Transverse colon (tissue), 4 donors: ENCODE results near the gene TWIST1. TPM values are rescaled to one million over a fixed set of nuclear protein-coding genes. Genes with fewer than 3 reads are reported as not detected.

ENCODE experiments used
- DNase-seq: peaks from one replicate; pipeline ENCODE4 v3.0.0-alpha.2; 2019
- H3K27ac ChIP-seq, 4 donors: fragments of 200-600 bp; sonication (generic); 2 replicates each; pipeline ENCODE4 v1.5.1; 2016 to 2018; ENCODE audit warnings: inconsistent platforms in 4 of 4
- H3K27me3 ChIP-seq: fragments of 200-600 bp; sonication (generic); 2 replicates; pipeline ENCODE4 v1.5.1; 2017; ENCODE audit warnings: inconsistent platforms
- H3K36me3 ChIP-seq, 4 donors: fragments of 200-600 bp; sonication (generic); 2 replicates each; pipeline ENCODE4 v1.5.1; 2017 to 2019; ENCODE audit warnings: inconsistent platforms in 4 of 4
- H3K4me1 ChIP-seq, 4 donors: fragments of 200-600 bp; sonication (generic); 2 replicates each; pipeline ENCODE4 v1.5.1; 2017 to 2020; ENCODE audit warnings: inconsistent platforms in 4 of 4
- H3K4me3 ChIP-seq, 4 donors: fragments of 200-600 bp; sonication (generic); 1 replicate in 1 of 4; 2 replicates in 3 of 4; pipeline versions ENCODE4 v1.5.1 to v1.6.1; 2017 to 2019; ENCODE audit warnings: inconsistent platforms in 4 of 4
- H3K9me3 ChIP-seq, 2 donors: fragments of 200-600 bp; sonication (generic); 2 replicates each; pipeline ENCODE4 v1.5.1; 2017 to 2019; ENCODE audit warnings: inconsistent platforms in 2 of 2
- CTCF ChIP-seq, 5 experiments: fragments of 200-600 bp in 3 of 5; fragments of 450-650 bp in 2 of 5; sonication (generic) in 3 of 5; IDR thresholded peaks; 1 replicate in 2 of 5; 2 replicates in 3 of 5; pipeline ENCODE4 v1.5.1; 2016 to 2017; ENCODE audit warnings: antibody characterized with exemption in 5 of 5, inconsistent platforms in 3 of 5, mild to moderate bottlenecking in 2 of 5, moderate library complexity in 1 of 5
- EP300 ChIP-seq: sonication (generic); formaldehyde crosslinking; IDR thresholded peaks from one replicate; pipeline ENCODE4 v1.6.1; 2017; ENCODE audit warnings: antibody characterized with exemption, low read depth
- POLR2A ChIP-seq: fragments of 450-650 bp; IDR thresholded peaks from one replicate; pipeline ENCODE4 v1.6.1; 2016; ENCODE audit warnings: antibody characterized with exemption, mild to moderate bottlenecking, moderate library complexity
- POLR2AphosphoS5 ChIP-seq, 3 donors: sonication (generic); formaldehyde crosslinking; IDR thresholded peaks; one replicate each; pipeline ENCODE4 v1.6.1; 2016; ENCODE audit warnings: antibody characterized with exemption in 3 of 3
- WGBS, 2 donors: methylation state at CpG; one replicate each; pipeline ENCODE4 v1.1.5; 2018; ENCODE audit warnings: low coverage in 1 of 2; 5-methylcytosine and 5-hydroxymethylcytosine counted together
- in situ Hi-C, 4 donors: fragments of 200-750 bp; cut with MboI; loops; one replicate each; pipeline versions ENCODE4 v1.15.0 to v1.15.1; 2017; ENCODE audit warnings: low sequenced_read_pairs in 3 of 4, low pct_ligation_motif_present in 1 of 4, low pct_unique_long_range_greater_than_20kb in 1 of 4
- intact Hi-C: fragments of 100-400 bp; cut with DNase I; formaldehyde crosslinking; loops from one replicate; pipeline ENCODE4 v1.15.1; 2023; ENCODE audit warnings: low total_unique reads
- total RNA-seq, 4 donors: library from RNA; depleted of rRNA; stranded (reverse); fragments of >200 nt; gene quantifications; one replicate each; pipeline ENCODE4 v1.1.0, GENCODE V29; 2016

TWIST1 gene
- total RNA-seq, 4 donors from 2014 or later: 0.41 to 0.64 TPM; not detected in 2

- no peaks in the 10 kb centered on the region for H3K4me1 ChIP-seq
- in situ Hi-C loops: no loop called here
- 14 to 29% methylated on average over 1 of the region's 1 CpG for WGBS, 2 donors
- H3K4me3 ChIP-seq: no peak overlapping the region
- intact Hi-C loops: no loop called here
- no peaks in the 10 kb centered on the region for H3K27me3 ChIP-seq
- no peaks in the 10 kb centered on the region for H3K9me3 ChIP-seq
- DNase-seq: no peak
- H3K27ac ChIP-seq: no peak overlapping the region
- no peaks in the 10 kb centered on the region for H3K36me3 ChIP-seq
- TF ChIP-seq EP300 (no peak), POLR2A (no peak), POLR2AphosphoS5 (IDR thresholded peaks at IDR 0.05) (no peak), CTCF (IDR thresholded peaks at IDR 0.05) (no peak)
These were observed 37.3 kb downstream of the TWIST1 start for GRCh38 chr7:19080093-19080492.

GRCh38 chr7:19079066-19079465, 38.4 kb downstream of the TWIST1 start:
- in situ Hi-C loops: no loop called here
- intact Hi-C loops: no loop called here
- Histone ChIP-seq H3K36me3 (no peaks in the 10 kb centered on the region), H3K4me1 (no peaks in the 10 kb centered on the region), H3K27ac (no peak overlapping the region), H3K9me3 (no peaks in the 10 kb centered on the region), H3K4me3 (no peak overlapping the region), H3K27me3 (no peaks in the 10 kb centered on the region)
- 37 to 47% methylated on average over 4 of the region's 4 CpGs for WGBS, 2 donors
- no peak for DNase-seq
- TF ChIP-seq POLR2AphosphoS5 (IDR thresholded peaks at IDR 0.05) (no peak), EP300 (no peak), POLR2A (no peak), CTCF (IDR thresholded peaks at IDR 0.05) (no peak)

GRCh38 chr7:19069842-19070241, 47.6 kb downstream of the TWIST1 start:
- Histone ChIP-seq H3K27me3 (no peaks in the 10 kb centered on the region), H3K9me3 (no peaks in the 10 kb centered on the region), H3K36me3 (no peaks in the 10 kb centered on the region), H3K4me3 (no peak overlapping the region), H3K4me1 (no peaks in the 10 kb centered on the region), H3K27ac (no peak overlapping the region)
- in situ Hi-C loops (loop anchor here in 1 of 4 donors (25.0 kb wide), 1 partner anchor 733 kb away; no protein-coding TSS in a partner anchor), intact Hi-C loops (loop anchor here (2.0 kb wide), 1 partner anchor 13 kb away; no protein-coding TSS in a partner anchor)
- TF ChIP-seq POLR2A (no peak), POLR2AphosphoS5 (IDR thresholded peaks at IDR 0.05) (no peak), CTCF (IDR thresholded peaks at IDR 0.05) (no peak), EP300 (no peak)
- WGBS, 2 donors: 51 to 86% methylated on average over 1 of the region's 1 CpG
- DNase-seq: no peak

- H3K27ac ChIP-seq: no peak overlapping the region
- in situ Hi-C loops (loop anchor here in 1 of 4 donors (25.0 kb wide), 1 partner anchor 729 kb away; no protein-coding TSS in a partner anchor), intact Hi-C loops (no loop called here)
- no peaks in the 10 kb centered on the region for H3K27me3 ChIP-seq
- no peaks in the 10 kb centered on the region for H3K4me1 ChIP-seq
- H3K9me3 ChIP-seq: no peaks in the 10 kb centered on the region
- TF ChIP-seq POLR2A (no peak), EP300 (no peak), CTCF (IDR thresholded peaks at IDR 0.05) (no peak), POLR2AphosphoS5 (IDR thresholded peaks at IDR 0.05) (no peak)
- H3K36me3 ChIP-seq: no peaks in the 10 kb centered on the region
- H3K4me3 ChIP-seq: no peak overlapping the region
- DNase-seq: no peak
- 36 to 50% methylated on average over 2 of the region's 2 CpGs for WGBS, 2 donors
These were observed 51.3 kb downstream of the TWIST1 start for GRCh38 chr7:19066170-19066569.

Other genes starting within 250 kb of the TWIST1 start
- not detected for gene FERD3L, start 27.8 kb upstream of the TWIST1 start, total RNA-seq